GM18499 (cell line): Measurements from ENCODE around the gene IGSF9.

Experiments used
- ATAC-seq: cut with Tn5 transposase; IDR thresholded peaks from one replicate; pipeline ENCODE4 v1.9.1; 2021; ENCODE audit warnings: moderate number of reproducible peaks; ENCODE audit not compliant: insufficient read depth, unreplicated experiment

Gene IGSF9

DNA sequence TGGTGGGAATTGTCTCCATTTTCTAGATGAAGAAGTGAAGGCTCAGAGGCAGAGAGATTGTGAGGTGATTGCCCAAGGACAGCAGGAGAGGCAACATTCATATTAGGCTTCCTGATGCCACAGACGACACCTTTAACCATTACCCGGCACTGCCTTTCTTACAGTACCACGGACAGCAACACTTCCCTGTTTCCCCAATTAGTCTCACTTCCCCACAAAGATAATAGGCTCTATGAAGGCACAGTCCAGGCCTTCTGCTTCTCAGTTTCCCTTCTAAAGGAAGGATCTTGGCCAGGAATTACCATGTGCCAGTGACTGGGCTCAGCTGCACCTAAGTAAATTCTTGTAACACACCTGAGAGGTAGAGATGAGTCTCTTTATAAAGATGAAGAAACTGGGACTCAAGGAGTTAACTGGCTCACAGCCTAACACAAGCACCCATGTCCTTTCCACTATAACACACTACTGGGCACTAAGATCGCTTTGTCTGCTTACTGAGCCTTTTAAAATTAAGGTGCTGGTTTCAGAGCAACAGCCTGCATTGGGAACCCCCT lies 9.6 kb downstream of the IGSF9 start:
- ATAC-seq = no peak

DNA sequence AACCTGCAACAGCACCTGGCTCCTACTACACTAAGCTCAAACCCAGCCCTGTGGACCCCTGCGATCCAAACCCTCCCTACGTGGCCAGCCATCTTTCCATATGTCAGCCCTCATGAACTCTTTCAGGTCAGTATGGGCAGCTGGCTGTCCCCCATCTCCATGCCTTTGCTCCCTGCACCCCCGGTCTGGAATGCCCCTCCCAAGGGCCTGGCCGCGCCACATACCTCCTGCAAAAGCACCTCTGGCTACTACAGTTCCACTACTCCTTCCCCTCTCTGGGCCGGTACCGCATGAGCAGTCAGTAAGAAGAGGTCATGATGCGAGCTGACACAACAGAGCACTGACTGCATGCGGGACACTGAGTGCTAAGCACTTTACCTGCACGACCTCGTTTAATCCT lies 10.1 kb downstream of the IGSF9 start:
- ATAC-seq = no peak

DNA sequence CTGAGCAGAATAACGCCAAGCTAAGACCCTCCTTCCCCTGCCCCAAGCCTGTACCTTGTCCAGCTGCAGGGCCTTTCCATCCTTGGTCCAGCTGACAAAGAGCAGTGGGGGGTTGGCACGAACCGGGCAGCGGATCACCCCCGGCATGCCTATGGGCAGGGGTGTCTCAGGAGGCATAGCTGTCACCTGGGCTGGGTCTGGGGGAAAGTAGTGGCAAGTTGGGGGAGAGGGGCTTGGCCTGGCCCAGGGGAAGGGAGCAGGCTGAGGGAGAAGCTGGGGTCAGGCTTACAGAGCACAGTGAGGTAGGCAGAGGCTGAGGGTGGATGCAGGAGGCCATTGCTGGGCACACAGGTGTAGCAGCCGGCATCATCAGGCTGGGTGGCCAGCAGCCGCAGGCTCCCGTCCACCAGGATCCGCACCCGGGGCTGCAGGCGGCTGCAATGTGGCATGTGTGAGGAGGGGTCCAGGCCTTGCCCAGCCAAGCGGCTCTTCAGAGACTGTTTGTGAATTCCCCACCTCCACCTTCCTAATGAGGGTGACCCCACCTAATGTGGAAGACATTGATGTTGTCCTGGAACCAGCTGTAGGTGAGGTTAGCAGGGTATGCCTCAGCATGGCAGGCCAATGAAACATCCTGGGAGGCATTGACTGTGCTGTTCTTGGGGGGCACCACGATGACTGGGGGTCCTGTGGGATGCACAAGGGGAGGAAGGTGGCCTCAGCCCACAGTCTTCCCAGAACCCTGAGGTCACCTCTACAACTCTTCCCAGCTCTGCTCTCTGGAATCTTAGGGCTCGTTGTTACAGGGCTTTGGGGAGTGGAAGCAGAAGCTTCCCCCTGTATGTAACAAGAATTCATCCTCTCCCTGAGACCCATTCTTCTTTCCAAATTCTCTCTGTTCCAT lies 11.0 kb downstream of the IGSF9 start:
- no peak for ATAC-seq

DNA sequence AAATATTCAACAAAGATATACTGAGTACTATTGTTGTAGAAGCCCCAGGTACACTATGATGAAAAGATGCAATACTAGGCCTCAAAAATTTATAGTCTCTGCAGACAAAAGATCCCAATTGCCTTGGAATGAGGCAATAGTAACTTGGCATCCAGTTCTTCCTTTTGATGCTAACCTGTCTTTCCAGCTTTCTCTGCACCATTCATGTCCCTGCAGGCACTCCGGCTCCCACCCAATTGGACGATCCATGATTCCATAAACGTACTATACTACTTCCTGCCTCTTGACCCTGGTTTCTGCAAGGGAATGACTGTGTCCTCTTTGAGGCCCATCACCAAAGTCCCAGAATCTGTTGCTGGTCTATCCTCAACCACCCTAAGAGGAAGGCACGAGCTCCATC lies 12.1 kb downstream of the IGSF9 start:
- no peak for ATAC-seq

DNA sequence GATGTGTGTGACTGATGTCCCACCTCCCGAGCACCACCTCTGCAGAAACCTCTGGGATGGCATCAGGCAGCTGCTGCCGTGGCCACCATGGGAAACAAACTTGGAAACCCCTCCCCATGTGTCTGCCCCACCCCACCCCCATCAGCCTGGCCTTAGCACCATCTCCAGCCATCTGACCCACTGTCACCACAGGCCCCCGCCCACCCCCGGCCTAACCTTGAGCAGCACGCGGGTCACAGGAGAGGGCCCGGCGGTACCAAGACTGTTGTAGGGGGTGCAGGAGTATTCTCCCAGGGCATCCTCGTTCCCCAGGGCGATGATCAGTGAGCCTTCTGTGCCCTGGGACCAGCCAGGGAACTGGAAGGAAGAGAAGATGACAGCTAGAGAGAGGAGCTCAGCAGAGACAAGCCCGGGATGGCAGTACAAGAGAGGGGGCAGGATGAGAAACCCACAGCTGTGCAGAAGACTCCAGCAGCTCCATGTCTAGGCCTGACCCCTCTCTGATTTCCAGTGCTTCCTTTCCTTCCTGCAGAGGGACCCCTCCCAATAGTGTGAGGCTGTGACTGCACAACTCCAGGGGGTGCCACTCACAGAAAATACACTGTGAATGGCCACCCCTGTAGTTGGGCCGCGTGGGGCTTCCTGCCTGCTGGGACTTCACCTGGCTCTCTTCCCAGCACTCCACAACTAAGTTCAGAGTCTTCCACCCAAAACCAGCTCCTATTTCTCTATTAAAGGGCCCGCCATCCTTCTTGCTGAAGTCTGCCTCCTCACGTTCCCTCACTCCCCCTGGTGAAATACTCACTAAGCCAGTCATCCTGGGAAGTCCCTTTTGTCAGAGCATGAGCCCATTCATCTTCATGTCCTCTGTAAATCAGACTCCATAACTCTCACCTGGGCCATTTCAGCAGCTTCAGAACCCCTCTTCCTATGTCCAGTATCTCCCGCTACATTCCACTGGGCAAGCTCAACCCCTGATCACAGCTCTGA lies 12.8 kb downstream of the IGSF9 start:
- no peak for ATAC-seq

DNA sequence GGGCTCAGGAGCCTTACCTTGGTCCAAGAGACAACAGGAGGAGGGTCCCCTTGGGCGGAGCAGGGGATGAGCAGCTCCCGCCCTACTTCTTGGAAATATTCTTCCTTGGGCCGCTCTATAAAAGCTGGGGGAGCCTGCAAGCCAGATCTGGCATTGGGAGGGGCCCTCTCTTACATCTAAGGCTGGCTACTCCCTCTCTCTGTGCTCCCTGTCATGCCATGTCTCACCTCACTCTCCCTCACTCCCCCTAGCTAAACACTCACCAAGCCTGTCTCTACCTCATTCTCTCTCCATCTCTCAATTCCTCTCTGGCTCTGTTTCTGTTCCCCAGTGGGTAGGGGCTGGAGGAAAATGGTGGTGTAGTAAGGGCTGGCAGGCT lies 13.6 kb downstream of the IGSF9 start:
- ATAC-seq = no peak

DNA sequence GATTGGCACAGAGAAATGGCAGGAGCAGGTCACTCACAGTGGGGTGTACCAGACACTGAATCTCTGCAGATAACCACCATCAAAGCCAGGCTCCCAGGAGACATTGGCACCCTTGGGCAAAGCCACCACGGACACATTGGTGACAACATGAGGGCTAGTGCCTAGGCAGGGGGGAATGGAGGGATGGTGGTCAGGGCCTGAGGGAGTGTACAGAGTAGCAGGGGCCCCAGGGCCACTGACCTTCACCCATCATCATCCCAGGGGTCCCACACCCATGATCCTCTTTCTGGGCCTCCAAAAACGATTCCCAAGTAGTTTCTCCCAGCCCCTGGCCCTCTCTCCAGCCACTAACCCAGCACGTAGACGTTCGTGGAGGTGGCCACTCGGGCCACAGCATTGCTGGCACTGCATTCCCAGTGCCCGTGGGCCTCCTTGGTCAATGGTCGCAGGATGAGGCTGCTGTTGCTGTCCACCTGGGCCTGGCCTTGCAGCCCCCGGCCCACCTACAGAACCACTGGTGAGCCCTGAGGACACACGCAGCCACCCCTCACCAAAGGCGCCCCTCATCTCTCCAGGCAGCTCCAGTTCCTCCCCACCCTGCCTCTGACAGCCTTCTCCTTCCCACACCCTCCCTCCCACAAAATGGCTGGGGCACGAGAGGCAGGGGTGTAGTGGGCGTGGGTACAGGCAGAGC lies 14.2 kb downstream of the IGSF9 start:
- no peak for ATAC-seq

DNA sequence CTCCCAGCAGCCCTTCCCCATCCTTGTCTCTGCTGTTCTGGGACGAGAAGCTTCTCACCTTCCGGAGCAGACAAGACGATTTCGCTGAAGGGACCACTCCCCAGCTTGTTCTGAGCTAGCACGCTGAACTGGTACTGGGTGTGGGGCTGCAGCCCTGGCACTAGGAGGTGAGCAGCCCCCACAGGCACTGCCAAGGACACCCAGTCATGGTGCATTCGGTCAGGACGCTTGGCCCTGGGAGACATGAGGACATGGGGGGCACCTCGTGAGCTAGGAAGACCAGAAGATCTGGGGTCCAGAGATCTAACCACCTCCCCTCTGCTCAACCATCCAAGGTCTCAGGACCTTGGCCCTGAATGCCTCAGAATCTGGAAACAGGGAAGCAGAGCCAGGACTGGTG lies 14.8 kb downstream of the IGSF9 start:
- no peak for ATAC-seq

DNA sequence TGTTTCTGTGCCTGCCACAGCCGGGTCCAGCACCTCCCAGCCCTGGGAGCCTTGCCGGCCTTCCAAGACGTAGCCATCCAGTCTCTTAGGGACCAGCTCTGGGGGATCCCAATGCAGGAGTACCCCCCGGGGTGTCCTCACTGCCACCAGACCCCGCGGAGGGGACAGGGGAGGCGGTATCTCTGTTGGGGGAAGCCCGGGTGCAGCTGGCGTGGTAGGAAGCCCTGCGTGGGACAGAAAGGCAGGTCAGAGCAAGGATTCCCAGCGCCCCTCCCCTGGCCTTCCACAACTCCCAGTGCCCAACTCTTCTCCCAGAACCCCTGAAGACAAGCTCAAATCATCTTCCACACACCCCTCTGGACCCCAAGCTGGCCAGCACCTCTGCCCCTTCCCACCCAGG lies 15.2 kb downstream of the IGSF9 start:
- ATAC-seq = no peak

DNA sequence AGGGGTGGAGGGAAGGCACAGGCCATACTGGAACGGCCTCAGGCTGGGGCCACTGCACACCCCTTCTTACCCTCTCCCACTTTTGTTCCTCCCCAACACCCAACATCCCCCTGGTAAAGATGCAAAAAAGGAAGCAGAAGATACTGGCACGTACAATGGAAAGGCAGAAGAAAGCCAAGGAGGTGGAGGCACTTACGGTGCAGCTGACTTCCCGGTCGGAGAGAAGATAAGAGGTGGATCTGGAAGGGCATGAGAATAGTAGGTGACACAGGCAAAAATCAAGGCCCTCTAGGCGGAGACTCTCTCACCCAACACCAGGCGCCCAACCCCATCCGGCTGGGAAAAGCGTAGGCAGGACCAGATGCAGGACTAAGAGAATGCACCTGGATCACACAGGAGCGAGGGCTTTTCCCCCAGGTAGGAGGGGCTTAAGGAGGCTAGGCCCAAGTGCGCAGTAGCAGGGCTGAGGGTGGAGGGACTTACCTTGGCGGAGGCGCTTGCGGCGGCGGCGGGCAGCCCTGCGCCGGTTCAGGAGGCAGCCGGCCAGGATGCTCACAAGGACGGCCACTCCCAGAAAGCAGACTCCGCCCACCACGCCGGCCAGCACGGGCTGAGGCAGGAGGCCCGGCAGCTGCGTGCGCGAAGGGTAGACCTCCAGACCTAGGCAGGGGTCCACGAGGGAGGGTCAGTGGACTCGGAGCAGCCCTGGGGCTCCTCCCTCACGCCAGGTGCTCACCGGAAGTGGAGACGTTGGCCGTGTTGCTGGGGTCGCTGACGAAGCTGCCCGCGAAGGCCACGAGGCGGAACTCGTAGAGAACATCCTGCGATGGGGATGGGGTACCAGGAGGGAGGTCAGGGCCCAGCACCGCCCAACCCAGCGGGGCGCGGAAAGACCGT lies 16.0 kb downstream of the IGSF9 start:
- ATAC-seq = no peak

DNA sequence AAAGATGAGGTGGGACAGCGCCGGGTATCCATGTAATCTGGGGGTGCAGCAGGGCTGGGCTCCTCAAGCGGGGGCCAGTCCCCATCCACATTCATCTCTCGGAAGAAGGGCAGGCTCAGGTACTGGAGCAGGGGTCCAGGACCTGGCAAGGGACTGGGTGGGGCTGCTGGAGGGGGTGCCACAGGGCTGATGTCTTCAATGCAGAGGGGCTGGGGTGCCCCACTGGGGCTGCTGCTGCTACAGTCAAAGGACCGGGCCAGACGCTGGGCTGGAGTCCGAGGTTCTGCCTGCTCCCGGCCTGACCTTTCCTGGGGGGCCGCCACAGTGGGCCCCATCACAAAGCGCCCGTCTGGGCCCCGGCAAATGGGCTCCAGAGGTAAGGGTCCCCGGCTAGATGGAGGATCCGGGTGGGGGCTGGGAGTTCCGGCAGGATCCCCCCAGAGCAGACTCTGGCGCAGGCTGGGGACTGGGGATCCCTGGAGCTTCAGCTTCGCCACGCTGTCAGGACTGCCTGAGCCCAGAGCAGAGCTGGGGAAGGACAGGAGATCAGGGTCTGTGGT lies 16.8 kb downstream of the IGSF9 start:
- no peak for ATAC-seq

DNA sequence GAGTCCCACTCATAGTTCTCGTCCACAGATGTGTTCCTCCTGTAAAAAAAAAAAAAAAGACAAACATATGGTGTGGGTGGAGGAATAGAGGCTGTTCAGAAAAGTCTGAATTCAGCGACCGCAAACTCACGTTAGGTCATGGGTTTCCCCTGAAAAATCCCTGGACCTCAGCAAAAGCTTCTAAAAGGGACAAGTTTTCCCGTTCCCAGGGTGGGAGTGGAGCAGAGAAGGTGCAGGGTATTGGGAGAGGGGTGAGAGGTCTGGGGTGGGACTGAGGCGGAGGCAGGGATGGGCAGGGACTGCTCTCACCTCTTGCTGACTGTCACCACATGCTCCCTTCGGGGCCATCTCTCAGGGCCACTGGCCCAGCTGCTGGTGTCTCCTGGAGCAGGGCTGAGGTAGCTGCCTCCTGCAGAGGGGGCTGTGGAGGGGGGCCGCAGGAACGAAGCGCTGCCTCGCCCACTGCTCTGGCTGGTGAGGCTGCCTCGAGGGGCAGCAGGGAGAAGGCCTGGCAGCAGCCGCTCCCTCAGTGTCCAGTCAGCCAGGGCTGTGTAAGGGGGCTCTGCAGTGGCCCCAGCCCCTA lies 17.5 kb downstream of the IGSF9 start:
- no peak for ATAC-seq

DNA sequence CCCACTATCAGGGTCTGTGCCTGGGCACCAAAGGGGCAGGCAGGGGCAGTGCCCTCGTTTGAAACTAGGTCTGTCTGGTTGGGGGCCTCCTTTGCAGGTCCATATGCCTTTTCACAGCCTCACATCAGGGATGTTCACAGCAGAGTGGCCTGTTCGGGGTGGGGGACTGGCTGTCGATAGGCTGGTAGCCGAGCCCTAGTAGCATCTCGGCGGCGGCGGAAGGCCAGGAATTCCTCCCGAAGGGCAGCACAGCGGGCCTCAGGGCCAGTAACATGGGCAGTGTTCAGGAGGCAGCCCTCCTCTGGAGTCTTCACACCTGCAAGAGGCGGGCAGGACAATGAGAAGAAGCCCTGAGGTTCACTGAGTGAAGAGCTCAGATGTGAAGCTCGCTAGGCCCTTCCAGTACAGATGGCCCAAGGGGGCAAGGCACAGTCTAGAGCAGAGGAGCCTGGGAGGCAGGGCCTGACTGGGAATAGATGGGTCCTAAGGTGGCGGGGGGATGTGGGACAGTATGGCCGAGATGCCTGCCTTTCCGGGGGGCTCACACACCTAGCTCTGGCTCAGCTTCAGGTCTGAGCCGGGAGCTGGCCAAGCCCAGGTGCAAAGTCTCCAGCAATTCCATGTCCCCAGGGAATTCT lies 18.1 kb downstream of the IGSF9 start:
- no peak for ATAC-seq

DNA sequence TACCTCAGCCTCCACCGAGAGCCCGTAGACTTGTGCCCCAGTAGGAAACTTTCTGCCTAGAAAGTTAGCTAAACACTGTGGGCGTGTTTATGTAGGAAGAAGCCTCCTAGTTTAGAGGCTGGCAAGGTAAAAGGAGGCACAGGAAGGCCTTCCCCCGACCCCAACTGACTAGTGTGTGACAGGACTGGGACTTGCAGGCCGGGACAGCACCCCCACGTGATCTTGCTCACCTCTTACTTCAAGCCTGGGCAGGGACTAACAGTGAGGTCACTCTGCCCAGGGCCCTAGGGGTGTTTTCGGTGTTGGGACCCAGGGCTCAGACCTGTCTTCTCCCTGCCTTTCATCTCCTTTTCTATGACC lies 19.7 kb downstream of the IGSF9 start:
- ATAC-seq = peak; percentile 4

DNA sequence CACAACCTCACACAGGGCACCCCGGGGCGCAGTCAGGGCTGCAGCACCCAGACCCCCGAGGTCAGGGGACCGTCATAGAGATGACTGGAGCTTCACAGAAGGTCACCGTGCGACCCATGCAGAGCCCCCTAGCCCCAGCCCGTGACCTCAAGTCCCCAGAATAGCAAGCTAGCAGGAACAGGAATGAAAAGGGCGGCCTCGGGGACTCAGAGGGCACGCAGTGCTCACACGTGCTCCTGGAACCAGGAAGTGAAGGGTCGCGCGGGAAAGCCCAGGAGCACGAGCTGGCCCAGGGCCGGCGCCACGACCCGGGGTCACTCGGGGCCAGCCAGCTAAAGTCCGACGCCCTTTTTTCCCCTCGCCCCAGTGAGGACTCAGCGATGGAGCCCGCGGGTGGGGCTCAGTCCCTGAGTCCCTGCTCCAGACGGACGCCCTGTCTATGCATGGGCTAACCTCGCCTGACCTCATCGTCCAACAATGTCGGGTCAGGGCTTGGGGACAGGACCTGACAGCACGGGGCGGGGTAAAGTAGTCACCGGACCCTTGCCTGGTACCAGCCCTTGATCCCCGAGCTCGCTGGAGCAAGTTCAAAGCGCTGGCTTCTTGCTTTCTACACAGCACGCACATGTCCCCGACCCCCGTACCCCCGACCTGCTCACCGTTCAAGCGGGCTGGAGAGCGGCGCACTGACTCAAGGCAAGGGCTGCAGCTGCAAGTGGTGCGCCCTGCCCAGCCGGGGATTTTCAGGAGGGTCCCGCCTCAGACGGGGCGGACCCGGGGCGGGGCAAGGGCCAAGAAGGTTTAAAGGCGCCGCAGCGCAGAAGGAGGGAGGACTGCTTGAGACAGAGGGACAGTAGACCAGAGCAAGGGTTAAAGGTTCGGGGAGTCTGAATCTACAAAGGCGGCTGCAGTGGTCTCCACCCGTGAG lies 20.4 kb downstream of the IGSF9 start, which contains the start of gene TAGLN2:
Gene TAGLN2, minus strand, starts transcription at position 717 of the 928 bp plus-strand sequence. CDS start 4,998 bp downstream, outside the sequence.
- ATAC-seq = peak; percentile 33

DNA sequence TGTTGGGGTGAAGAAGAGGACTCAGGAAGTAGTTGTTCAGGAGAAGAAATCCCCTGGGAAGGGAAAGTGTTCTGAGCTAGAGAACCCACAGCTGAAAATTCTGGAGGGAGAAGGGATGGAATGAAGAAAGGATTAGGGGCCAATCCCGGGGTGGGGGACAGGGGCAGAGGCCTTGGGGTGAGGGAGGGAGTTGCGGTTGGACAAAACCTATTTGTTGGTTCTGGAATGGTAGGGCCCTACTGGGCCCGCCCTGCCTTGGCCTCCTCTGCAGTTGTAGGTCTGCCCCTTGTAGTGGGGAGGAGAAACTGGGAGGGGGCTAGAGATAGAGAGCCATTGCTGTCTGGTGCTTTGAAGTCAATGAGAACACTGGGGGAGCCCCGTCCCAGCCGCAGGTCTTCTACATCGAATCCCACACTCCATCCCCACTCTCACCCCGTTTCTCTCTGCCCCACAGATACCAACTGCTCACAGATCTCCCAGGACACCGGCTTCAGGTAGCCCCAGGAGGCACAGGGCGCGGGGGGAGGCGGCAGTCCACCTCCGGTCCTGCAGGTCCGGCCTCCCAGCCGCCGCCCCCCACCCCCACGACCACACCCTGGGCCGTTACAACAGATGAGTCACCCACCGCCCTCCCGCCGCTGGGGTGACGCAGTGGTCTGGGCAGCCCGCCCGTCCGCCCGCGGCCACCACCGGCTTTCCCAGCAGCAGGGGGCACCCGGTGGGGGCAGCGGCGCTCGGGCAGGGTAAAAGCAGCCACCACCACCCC lies 21.2 kb downstream of the IGSF9 start:
- no peak for ATAC-seq
